ENCODE data around the gene NPBWR2.

NPBWR2 gene

GRCh38 chr20:64106981-64107735 is at the start of gene NPBWR2:
Gene NPBWR2 (minus strand): TSS chr20:64107565. CDS start chr20:64106831, 734 bp downstream.
- peak; percentile 26 for DNase-seq

GRCh38 chr20:64156136-64156885 is 48.9 kb upstream of the NPBWR2 start:
- no peak for DNase-seq

- no peak for DNase-seq
Observed at GRCh38 chr20:64155258-64156135, 48.1 kb upstream of the NPBWR2 start.

GRCh38 chr20:64154590-64155257 is 47.4 kb upstream of the NPBWR2 start:
- no peak for DNase-seq

GRCh38 chr20:64153861-64154589 is 46.7 kb upstream of the NPBWR2 start:
- DNase-seq, result no peak

GRCh38 chr20:64153410-64153809 is 46.0 kb upstream of the NPBWR2 start:
- DNase-seq, result no peak

GRCh38 chr20:64152906-64153305 is 45.5 kb upstream of the NPBWR2 start:
- DNase-seq, result no peak

GRCh38 chr20:64151633-64152530 is 44.5 kb upstream of the NPBWR2 start:
- no peak for DNase-seq

GRCh38 chr20:64150756-64151632 is 43.6 kb upstream of the NPBWR2 start:
- no peak for DNase-seq

GRCh38 chr20:64149809-64150560 is 42.6 kb upstream of the NPBWR2 start:
- DNase-seq, result no peak

- DNase-seq, result no peak
Observed at GRCh38 chr20:64149141-64149540, 41.8 kb upstream of the NPBWR2 start.

- DNase-seq, result no peak
Observed at GRCh38 chr20:64148581-64148980, 41.2 kb upstream of the NPBWR2 start.

- DNase-seq, result no peak
Observed at GRCh38 chr20:64146936-64147477, 39.6 kb upstream of the NPBWR2 start.

- no peak for DNase-seq
Observed at GRCh38 chr20:64146301-64146935, 39.1 kb upstream of the NPBWR2 start.

- no peak for DNase-seq
Observed at GRCh38 chr20:64145458-64146300, 38.3 kb upstream of the NPBWR2 start.

GRCh38 chr20:64144144-64144912 is 37.0 kb upstream of the NPBWR2 start:
- no peak for DNase-seq
